ENCODE data around the gene GPR21.

GPR21 gene

GRCh38 chr9:123046406-123047195 is 13.1 kb downstream of the GPR21 start:
- Histone ChIP-seq H3K4me3 (no peak overlapping the region), H3K36me3 (no peaks in the 10 kb centered on the region), H3K27me3 (no peaks in the 10 kb centered on the region), H3K9me3 (no peaks in the 10 kb centered on the region), H3K27ac (peak overlapping the region; percentile 73 to 82), H3K4me1 (peaks cover 0 to 99% (median 40%) of the 10 kb centered on the region in 4 donors)
- DNase-seq: no peak
- TF ChIP-seq, protein P1, sequence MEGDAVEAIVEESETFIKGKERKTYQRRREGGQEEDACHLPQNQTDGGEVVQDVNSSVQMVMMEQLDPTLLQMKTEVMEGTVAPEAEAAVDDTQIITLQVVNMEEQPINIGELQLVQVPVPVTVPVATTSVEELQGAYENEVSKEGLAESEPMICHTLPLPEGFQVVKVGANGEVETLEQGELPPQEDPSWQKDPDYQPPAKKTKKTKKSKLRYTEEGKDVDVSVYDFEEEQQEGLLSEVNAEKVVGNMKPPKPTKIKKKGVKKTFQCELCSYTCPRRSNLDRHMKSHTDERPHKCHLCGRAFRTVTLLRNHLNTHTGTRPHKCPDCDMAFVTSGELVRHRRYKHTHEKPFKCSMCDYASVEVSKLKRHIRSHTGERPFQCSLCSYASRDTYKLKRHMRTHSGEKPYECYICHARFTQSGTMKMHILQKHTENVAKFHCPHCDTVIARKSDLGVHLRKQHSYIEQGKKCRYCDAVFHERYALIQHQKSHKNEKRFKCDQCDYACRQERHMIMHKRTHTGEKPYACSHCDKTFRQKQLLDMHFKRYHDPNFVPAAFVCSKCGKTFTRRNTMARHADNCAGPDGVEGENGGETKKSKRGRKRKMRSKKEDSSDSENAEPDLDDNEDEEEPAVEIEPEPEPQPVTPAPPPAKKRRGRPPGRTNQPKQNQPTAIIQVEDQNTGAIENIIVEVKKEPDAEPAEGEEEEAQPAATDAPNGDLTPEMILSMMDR (IDR thresholded peaks at IDR 0.05): no peak
- intact Hi-C loops (cut with DNase I; ENCODE audit: low total_unique reads): no loop called here

GRCh38 chr9:123048748-123049147 is 15.3 kb downstream of the GPR21 start:
- Histone ChIP-seq H3K27ac (peak overlapping the region; percentile 73 to 82), H3K27me3 (no peaks in the 10 kb centered on the region), H3K4me1 (peaks cover 0 to 99% (median 41%) of the 10 kb centered on the region in 4 donors), H3K9me3 (no peaks in the 10 kb centered on the region), H3K36me3 (no peaks in the 10 kb centered on the region), H3K4me3 (no peak overlapping the region)
- TF ChIP-seq, protein P1 (IDR thresholded peaks at IDR 0.05): no peak
- DNase-seq: no peak
- intact Hi-C loops (cut with DNase I; ENCODE audit: low total_unique reads): no loop called here

DNA sequence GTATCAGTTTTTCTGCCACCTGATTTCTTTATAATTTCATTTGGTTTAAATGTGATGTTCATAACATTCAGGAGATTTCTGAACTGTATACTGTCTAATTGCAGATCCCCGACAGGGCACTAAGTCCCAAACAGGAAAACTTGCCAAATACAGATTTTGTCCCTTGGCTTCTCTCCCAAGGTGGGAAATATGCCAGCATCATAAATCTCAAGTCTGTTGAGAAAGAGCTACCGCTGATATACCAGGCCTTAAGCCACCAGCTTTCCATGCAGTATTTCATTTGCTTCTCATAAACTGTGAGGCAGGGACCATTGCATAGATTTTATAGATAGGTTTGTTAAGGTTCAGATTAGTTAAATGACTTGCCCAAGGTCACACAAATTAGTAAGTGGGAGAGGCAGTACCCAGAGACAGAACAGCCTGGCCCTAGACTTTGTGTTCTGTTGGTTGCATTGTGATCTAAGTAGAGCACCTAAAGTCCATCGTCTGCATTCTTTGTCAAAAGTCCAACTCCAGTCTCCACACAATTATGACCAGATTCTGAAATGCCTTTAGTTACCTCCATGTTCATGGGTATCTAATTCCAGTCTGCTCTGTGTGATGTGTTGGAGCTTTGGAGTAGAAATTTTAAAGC is 16.2 kb downstream of the GPR21 start:
- no peaks in the 10 kb centered on the region for H3K9me3 ChIP-seq
- TF ChIP-seq, protein P1 (IDR thresholded peaks at IDR 0.05): no peak
- peak overlapping the region; percentile 73 to 82 for H3K27ac ChIP-seq
- peaks cover 0 to under 1% (median 0%) of the 10 kb centered on the region in 3 donors for H3K36me3 ChIP-seq
- H3K27me3 ChIP-seq: no peaks in the 10 kb centered on the region
- no peak overlapping the region for H3K4me3 ChIP-seq
- DNase-seq: no peak
- H3K4me1 ChIP-seq: peaks cover 0 to 99% (median 45%) of the 10 kb centered on the region in 4 donors
- intact Hi-C loops (cut with DNase I; ENCODE audit: low total_unique reads): no loop called here

GRCh38 chr9:123053046-123053445 is 19.6 kb downstream of the GPR21 start:
- no peak for DNase-seq
- peak overlapping the region; percentile 72 to 82 for H3K27ac ChIP-seq
- intact Hi-C loops (cut with DNase I; ENCODE audit: low total_unique reads): no loop called here
- H3K36me3 ChIP-seq: peaks cover 0 to 3% (median 0%) of the 10 kb centered on the region in 3 donors
- H3K27me3 ChIP-seq: no peaks in the 10 kb centered on the region
- H3K4me3 ChIP-seq: no peak overlapping the region
- H3K4me1 ChIP-seq: peaks cover 0 to 94% (median 50%) of the 10 kb centered on the region in 4 donors
- TF ChIP-seq, protein P1 (IDR thresholded peaks at IDR 0.05): no peak
- no peaks in the 10 kb centered on the region for H3K9me3 ChIP-seq

GRCh38 chr9:123053711-123054110 is 20.2 kb downstream of the GPR21 start:
- Histone ChIP-seq H3K36me3 (peaks cover 0 to 3% (median 0%) of the 10 kb centered on the region in 3 donors), H3K27ac (peak overlapping the region; percentile 72 to 82), H3K4me1 (peaks cover 0 to 94% (median 46%) of the 10 kb centered on the region in 4 donors), H3K9me3 (no peaks in the 10 kb centered on the region), H3K4me3 (peak overlapping the region in 1 of 2 donors; percentile 1), H3K27me3 (no peaks in the 10 kb centered on the region)
- no peak for DNase-seq
- intact Hi-C loops (cut with DNase I; ENCODE audit: low total_unique reads): no loop called here
- TF ChIP-seq, protein P1 (IDR thresholded peaks at IDR 0.05): no peak

Measured in tibial artery (tissue), 4 donors.